Activated B cell treated with CpG ODN at 0.5 μM for 24 hours (primary cell): Measurements from ENCODE around the gene ENAM. TPM values are rescaled to one million over a fixed set of nuclear protein-coding genes. Genes with fewer than 3 reads are reported as not detected.

Experiments
- total RNA-seq: library from RNA; stranded (reverse); gene quantifications from 2 replicates; pipeline ENCODE4 v1.2.3, GENCODE V29; 2022

Gene ENAM
- total RNA-seq, 1 donor from 2014 or later = not detected

Other genes with a start within 250 kb of the ENAM start
- not detected in 2 replicates for gene SMR3B, start 245.6 kb upstream of the ENAM start, total RNA-seq
- not detected in 2 replicates for gene OPRPN, start 230.8 kb upstream of the ENAM start, total RNA-seq
- not detected in 2 replicates for gene MUC7, start 156.5 kb upstream of the ENAM start, total RNA-seq
- not detected in 2 replicates for gene AMTN, start 110.2 kb upstream of the ENAM start, total RNA-seq
- not detected in 2 replicates for gene AMBN, start 36.5 kb upstream of the ENAM start, total RNA-seq
- 47.0 and 53.7 TPM in 2 replicates for gene JCHAIN, start 37.8 kb downstream of the ENAM start, total RNA-seq
- 38.5 and 40.1 TPM in 2 replicates for gene UTP3, start 59.8 kb downstream of the ENAM start, total RNA-seq
- 55.0 and 69.4 TPM in 2 replicates for gene RUFY3, start 93.2 kb downstream of the ENAM start, total RNA-seq
- 61.1 and 63.5 TPM in 2 replicates for gene GRSF1, start 211.1 kb downstream of the ENAM start, total RNA-seq